GM21717 (cell line): ENCODE results near the gene TCERG1L.

Experiments used
- ATAC-seq: cut with Tn5 transposase; IDR thresholded peaks from one replicate; pipeline ENCODE4 v1.9.1; 2021; ENCODE audit warnings: mild to moderate bottlenecking, moderate library complexity; ENCODE audit not compliant: unreplicated experiment

Gene TCERG1L

GRCh38 chr10:131211965-131212619 is 99.4 kb downstream of the TCERG1L start:
- no peak for ATAC-seq

- ATAC-seq, result no peak
Observed at GRCh38 chr10:131211559-131211958, 100.0 kb downstream of the TCERG1L start.

- no peak for ATAC-seq
Observed at GRCh38 chr10:131211146-131211545, 100.4 kb downstream of the TCERG1L start.

- ATAC-seq, result no peak
Observed at GRCh38 chr10:131210181-131210580, 101.3 kb downstream of the TCERG1L start.

GRCh38 chr10:131207584-131208532 is 103.7 kb downstream of the TCERG1L start:
- no peak for ATAC-seq

GRCh38 chr10:131207176-131207575 is 104.3 kb downstream of the TCERG1L start:
- ATAC-seq, result no peak

GRCh38 chr10:131206111-131206995 is 105.2 kb downstream of the TCERG1L start:
- no peak for ATAC-seq

- no peak for ATAC-seq
Observed at GRCh38 chr10:131205556-131205955, 106.0 kb downstream of the TCERG1L start.

GRCh38 chr10:131204406-131205152 is 106.9 kb downstream of the TCERG1L start:
- ATAC-seq, result no peak

GRCh38 chr10:131203456-131204357 is 107.8 kb downstream of the TCERG1L start:
- no peak for ATAC-seq

GRCh38 chr10:131202990-131203389 is 108.5 kb downstream of the TCERG1L start:
- ATAC-seq, result no peak

GRCh38 chr10:131201741-131202515 is 109.6 kb downstream of the TCERG1L start:
- ATAC-seq, result no peak

GRCh38 chr10:131200856-131201470 is 110.6 kb downstream of the TCERG1L start:
- no peak for ATAC-seq

GRCh38 chr10:131199646-131200045 is 111.9 kb downstream of the TCERG1L start:
- no peak for ATAC-seq

GRCh38 chr10:131198843-131199242 is 112.7 kb downstream of the TCERG1L start:
- no peak for ATAC-seq

- ATAC-seq, result no peak
Observed at GRCh38 chr10:131198401-131198800, 113.1 kb downstream of the TCERG1L start.

- ATAC-seq, result no peak
Observed at GRCh38 chr10:131196176-131196885, 115.2 kb downstream of the TCERG1L start.
